T1000 (cell line): ENCODE results near the gene MSI2.

Source experiments
- DNase-seq: peaks from one replicate; lab custom pipeline; 2025; ENCODE audit warnings: mixed read lengths; lab: John Stamatoyannopoulos, UW

Gene MSI2

GRCh38 chr17:57417956-57418355 is 161.6 kb downstream of the MSI2 start:
- DNase-seq = no peak

GRCh38 chr17:57418463-57419246 is 162.3 kb downstream of the MSI2 start:
- no peak for DNase-seq

DNA sequence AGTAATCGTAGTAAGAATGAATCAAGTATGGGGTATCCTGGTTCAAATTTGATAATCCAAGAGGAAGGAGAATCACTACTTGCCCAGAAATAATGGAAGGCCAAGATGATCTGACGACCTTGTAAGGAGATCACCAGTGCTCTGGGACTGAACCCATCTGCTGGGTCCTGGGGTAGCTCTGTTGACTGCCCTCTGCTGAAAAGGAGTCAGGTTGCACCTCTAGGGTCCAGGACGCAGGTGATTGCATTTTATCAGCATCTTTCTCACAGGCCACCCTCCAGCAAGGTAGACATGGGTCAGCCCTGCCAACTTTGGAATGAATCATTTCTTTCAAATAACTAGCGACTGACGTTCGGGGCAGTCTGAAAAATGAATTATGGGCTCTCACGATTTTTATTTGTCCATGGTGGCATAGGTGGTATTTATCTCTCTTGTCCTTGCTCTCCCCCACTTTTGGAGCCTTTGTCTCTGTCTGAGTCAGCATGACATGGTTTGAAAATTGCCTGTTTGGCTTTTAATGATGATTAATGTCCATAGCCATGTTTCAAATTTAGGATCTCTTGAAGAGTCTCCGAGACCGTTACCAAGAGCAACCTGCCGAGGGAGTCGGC is 163.7 kb downstream of the MSI2 start:
- no peak for DNase-seq

DNA sequence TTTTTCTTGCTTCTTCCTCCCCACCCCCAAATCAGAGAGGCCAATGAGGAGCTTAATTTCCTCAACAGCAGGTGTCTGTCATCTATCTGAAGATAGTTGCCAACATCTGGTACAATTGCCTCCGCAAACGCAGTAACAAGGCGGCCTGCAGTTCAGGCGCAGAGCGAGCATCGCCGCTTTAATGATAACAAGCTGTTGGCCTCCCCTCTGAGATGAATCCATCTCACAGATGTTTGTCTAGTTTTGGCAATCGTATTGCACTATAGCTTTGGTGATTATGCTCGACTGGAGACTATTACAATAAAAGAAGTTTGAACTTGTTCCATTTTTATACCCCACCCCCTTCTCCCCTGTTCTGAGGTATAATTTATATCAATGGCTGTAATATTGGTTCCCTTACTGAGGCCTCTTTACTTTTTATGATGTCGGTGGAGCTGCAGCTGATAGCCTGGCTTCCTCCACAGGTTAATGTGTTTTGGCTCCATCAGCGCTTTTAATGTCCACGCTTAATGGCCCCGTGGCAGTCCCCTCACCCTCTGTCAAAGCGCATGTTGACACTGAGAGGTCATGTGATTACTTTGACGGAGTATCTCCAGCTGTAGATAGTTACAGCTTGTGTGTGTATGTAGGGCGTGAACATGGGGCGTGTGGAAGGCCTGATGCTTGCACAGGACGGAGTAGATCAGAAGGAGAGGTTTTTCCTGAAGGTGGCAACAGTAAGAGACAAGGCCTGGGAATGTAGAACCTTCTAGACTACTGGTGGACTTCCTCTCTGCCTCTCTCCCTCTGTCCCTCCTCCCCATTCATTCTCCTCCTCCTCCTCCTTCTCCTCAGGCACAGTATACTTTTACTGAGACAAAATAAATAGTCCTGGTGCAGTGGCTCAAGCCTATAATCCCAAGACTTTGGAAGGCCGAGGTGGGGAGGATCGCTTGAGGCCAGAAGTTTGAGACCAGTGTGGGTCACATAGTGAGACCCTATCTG is 164.7 kb downstream of the MSI2 start:
- DNase-seq = no peak

DNA sequence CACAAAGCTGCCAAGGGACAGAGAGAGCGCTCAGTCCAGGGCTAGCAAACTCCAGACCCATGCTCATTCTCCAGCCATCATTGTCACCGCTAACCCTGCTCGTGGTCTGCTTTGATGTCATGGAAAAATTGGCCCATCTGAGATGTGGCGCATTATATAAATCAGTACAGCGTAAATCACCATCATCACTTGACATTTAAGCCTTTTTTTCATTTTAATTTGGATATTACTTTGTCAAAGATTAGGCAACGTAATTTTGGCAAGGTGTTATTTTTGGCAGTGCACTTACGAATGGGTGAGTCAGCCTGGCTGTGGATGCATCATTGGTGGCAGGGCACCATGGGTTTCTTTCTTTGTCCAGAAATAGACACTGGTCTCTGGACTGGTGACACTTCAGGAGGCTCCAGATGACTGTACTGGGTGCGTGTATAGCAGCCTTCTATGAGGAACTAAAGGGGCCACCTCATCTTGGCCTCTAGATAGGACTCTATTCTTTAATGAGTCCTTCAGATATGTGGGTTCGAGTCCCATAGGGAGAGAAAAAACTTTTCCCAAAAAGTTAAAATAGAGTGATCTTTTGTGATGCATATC is 166.3 kb downstream of the MSI2 start:
- DNase-seq = peak; percentile 42

DNA sequence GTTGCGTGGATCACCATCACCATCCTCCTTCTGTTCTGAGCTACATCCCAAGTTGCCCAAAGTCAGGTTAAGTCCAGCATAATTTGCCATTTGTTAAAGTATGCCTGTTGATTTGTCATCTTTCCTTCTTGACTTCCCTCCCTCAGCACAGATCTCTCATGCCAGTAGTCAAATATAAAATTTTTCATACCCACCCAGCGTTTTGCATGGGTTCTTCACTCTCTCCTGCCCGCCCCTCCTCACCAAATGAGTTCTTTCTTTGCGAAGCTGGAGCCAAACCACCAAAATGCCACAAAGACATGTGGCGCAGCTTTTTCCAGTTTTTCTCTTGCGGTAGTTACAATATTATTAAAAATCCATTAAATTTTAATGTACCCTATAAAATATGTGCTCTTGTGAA is 167.2 kb downstream of the MSI2 start:
- no peak for DNase-seq

DNA sequence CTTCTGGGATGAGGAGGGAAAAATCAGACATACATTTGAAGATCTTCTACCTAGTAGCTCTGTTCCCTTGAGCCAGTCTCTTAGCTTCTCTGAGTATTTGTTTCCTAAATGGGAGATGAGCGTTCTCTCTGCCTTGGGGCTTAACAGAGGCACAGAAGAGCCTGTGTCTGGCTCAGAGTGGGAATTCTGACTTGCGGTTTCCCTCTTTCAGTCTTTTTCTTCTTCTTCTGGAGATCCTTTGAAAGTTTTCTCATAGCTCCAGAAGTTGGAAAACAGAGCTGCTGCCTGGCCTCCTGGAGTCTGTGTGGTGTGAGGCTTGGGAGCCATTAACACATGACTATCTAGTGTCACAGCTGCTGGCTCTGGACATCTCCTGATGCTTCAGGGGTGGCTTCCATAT is 167.9 kb downstream of the MSI2 start:
- DNase-seq = no peak

DNA sequence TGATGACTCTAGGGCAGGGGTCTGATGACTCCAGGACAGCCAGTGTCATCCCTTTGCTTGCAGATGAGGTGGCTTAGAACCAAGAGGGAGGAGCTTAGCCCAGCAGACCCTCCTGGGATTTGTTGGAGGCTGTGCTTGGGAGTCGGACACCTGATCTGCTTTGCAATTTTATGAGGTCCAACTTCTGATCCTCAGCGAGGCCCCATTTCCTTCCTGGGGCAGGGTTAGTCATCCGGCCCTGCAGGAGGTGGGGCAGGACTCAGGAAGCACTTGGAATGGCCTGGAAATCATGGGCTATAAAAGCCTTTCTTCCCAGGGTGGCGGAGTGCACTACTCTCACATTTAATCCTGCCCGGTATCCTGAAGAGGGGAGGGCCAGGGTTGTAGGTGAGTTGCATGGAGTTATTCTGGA is 168.5 kb downstream of the MSI2 start:
- peak; percentile 79 for DNase-seq

GRCh38 chr17:57425431-57425830 is 169.1 kb downstream of the MSI2 start:
- no peak for DNase-seq

GRCh38 chr17:57425903-57426880 is 169.9 kb downstream of the MSI2 start:
- no peak for DNase-seq

DNA sequence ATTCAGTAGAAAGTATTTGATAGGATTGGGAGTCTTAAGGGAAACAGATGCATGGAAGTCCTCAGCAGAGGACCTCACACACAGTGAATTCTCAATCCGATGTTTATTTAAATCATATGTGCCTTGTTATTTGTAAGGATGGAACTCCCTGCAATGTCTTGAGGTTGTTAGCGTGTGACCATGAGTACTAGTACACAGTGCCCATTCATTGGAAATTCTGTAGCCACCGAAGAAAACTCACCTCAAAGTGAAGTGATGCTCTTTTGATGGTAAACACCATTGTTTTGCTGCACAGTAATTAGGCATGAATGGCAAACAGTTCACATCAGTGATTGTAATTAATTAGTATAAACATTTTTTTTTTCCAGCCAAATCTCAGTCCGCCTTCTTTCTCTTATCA is 173.6 kb downstream of the MSI2 start:
- DNase-seq = no peak

DNA sequence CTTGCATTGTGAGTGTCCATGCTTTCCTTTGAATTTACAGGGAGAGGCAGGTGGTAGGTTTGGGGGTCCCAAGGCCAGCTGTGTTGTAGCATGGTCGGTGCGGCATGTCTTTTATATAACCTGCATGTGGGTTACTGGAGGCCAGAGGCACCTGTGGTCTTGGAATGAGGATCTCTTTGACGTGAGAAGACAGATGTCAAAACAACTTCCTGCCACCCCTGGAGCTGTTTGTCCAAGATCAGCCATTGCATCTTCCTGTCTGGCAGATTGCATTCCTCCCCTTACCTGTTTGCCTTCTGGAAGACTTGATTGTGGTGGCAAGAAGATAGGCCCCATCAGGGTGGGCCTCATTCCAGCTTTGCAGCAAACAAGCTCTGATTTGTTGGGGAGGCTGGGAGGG is 175.1 kb downstream of the MSI2 start:
- DNase-seq = no peak

DNA sequence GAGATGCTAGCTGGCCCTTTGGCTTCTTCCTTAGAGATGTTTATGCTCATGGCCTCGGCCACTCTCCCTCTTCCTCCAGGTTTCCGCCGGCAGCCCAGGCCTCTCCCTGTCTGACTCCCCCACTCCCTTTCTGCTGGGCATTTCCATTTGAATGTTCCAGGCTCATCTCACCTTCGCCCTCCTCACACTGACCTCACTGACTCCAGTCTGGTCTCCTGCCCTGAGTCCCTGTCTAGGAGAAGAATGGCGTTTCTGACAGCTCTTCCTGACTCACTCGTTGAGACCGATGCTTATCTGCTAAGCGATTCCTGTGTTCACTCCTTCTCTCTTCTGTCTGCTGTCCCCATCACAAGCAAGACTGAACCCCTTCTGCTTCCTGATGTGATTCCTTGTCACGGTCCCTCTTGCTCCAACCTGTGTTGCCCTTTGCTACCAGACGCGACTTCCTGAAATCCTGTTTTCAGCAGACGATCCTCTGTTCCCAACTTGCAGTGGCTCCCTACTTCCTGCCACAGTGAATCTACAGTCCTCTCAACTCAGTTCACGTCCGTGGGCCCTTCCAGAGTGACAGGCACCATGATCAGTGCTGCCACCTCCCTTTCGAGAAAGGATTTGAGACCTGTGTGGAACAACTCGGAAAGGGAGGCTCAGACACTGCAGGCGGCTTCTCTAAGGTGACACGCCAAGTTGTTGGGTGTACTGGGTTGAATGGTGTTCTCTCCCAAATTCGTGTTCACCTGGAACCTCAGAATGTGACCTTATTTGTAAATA is 176.4 kb downstream of the MSI2 start:
- no peak for DNase-seq

DNA sequence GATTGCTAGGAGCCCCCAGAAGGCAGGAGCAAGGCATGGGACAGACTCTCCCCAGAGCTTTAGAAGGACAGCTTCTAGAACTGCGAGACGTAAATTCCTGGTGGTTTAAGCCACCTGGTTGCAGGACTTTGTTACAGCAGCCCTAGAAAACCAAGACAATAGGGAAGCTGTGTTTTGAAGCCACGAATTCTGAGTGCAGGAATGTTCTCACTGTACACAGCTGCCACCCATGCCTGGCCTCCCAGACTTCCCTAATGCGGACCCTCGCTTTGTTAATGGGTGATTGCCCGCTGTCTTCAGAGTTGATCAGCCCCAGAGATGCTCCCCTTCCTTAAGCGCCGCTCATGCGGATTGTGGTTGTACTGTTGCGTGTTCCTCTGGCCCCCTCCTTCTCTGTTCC is 177.1 kb downstream of the MSI2 start:
- no peak for DNase-seq

DNA sequence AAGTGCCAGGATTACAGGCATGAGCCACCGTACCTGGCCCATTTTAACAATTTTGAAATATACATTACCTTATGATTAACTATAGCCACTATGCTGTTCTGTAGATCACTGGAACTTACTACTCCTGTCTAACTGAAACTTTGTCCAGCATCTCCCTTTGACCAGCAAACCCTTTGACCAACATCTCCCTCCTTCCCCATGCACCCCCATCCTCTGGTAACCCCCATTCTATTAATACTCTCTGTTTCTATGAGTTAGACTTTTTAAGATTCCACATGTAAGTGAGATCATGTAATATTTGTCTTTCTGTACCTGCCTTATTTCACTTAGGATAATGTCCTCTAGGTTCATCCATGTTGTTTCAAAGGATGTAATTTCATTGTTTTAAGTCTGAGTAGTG is 178.0 kb downstream of the MSI2 start:
- no peak for DNase-seq

- no peak for DNase-seq
Observed at GRCh38 chr17:57436565-57436964, 180.2 kb downstream of the MSI2 start.

DNA sequence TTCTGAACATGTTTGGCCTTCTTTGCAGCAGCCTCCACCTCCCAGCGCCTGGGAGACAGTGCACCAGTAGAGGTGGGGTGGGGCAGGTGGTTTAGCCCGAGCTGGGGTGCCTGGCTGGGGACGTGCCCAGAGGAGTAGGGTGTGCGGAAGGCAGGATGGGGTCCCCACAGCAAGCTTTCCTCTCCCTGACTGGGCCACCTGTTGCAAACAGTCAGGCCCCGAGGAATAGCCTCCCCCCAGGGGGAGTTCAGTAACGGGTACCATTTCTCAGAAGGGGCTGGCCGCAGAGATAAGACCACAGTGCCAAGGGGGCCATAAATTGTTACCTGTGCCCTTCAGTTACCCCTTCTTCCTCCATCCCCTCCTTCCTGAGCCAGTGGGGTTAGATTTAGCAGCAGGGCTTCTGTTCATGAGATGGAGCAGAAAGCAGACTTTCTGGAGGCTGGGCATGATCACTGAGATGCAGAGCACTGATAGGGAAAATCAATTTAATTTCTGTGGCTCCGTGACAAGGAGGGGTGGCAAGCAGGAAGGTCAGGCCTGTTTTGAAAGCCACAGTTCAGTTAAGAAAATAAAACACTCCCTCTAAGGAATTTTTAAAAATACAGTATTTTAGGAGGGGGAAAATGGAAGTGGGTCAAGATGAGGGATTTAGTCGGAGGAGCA is 181.9 kb downstream of the MSI2 start:
- DNase-seq = no peak

- DNase-seq = no peak
Observed at GRCh38 chr17:57439651-57440050, 183.3 kb downstream of the MSI2 start.

DNA sequence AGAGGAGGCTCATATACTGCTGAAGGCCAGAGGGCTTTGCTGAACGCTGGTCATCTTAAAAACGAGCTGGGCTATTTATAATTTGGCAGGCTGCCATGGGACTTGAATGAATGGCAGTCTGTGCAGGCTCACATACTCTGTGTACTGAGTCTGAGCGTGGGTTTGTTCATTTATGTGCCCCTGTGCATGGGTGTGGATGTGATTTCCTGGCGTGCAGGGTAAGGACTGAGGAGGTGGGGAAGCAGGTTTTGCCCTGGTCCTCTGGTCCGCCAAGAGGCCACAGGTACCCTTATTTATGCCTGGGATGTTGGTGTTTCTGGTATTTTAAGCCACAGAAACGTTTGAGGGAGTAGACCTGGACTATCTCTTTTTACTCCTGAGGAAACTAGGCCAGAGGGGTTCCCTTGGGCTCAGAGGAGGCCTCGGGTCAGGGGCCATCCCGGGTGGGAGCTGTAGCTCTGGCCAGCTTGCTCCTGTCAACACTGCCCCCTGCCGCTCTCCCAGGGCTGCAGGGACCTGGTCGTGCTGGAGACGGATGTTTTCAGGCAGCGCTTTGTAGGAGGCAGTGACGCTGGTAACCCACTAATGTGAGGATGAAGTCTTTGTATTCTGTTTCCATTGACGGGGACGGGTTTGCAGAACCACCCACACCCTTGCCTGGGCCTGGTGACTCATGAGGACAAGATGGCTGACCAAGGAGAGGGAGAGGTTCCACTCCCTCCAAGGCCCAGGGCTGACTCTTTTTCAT is 184.4 kb downstream of the MSI2 start:
- DNase-seq = peak; percentile 50
